K562 (cell line): ENCODE results near the gene MYH2.

Source experiments
- FIP1L1 ChIP-seq: fragments of 200-400 bp; formaldehyde crosslinking; IDR thresholded peaks from 2 replicates; pipeline ENCODE4 v1.6.1; 2018; ENCODE audit warnings: mild to moderate bottlenecking, low read depth, low read length; ENCODE audit not compliant: poor library complexity, severe bottlenecking
- NFE2L1 ChIP-seq: fragments of 450-650 bp; IDR thresholded peaks from 2 replicates; pipeline ENCODE4 v1.6.1; 2016; ENCODE audit warnings: missing genetic modification characterization, low read depth, mild to moderate bottlenecking, missing compliant biosample characterization, moderate library complexity, borderline replicate concordance
- TEAD2 ChIP-seq: fragments of 450-650 bp; IDR thresholded peaks from 2 replicates; pipeline ENCODE4 v1.6.1; 2016; ENCODE audit warnings: missing genetic modification characterization, control low read depth, missing compliant biosample characterization

DNA sequence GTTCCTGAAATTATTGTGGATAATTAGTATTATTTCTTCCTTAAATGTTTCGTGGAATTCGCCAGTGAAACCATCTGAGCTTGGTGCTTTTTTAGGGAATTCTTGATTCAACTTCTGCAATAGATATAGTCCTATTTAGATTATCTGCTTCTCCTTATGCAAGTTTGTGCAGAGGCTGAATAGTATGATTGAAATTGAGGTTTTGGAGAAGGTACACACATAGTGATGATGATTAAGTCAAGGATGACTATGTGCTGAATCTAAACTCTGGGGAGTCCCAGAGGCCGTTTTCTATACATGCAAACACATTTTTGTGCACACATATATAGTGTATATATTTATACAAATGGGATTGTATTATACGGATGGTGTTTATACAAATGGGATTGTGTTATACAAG lies 74.9 kb downstream of the MYH2 start:
- TF ChIP-seq NFE2L1 (tag): no peak
- no peak for TF ChIP-seq FIP1L1
- TF ChIP-seq TEAD2 (tag): no peak
